Fibroblast of skin of back (primary cell): Measurements from ENCODE around the gene RAB5B. TPM values are rescaled to one million over a fixed set of nuclear protein-coding genes. Genes with fewer than 3 reads are reported as not detected.
A peak's percentile ranks its signal among the peaks of the same experiment; 100 is the strongest.

Source experiments
- DNase-seq: peaks from one replicate; pipeline ENCODE4 v3.0.0-alpha.2; 2013
- polyA plus RNA-seq, 2 experiments: library from polyadenylated mRNA; unstranded; fragments of 120-200 nt; gene quantifications; one replicate each; pipeline ENCODE4 v1.2.1, GENCODE V29; 2013; ENCODE audit not compliant: insufficient read length in 2 of 2

RAB5B gene, protein sequence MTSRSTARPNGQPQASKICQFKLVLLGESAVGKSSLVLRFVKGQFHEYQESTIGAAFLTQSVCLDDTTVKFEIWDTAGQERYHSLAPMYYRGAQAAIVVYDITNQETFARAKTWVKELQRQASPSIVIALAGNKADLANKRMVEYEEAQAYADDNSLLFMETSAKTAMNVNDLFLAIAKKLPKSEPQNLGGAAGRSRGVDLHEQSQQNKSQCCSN
- polyA plus RNA-seq (2013, experiment 1 of 2; ENCODE audit: insufficient read length) = 77.9 TPM
- 88.6 TPM for polyA plus RNA-seq (2013, experiment 2 of 2; ENCODE audit: insufficient read length)

GRCh38 chr12:55973599-55974307, at the start of gene RAB5B:
RAB5B (plus strand) TSS chr12:55974078; CDS start chr12:55986961, 12,883 bp downstream.
- peak; percentile 100 for DNase-seq

- no peak for DNase-seq
Measured at GRCh38 chr12:55925371-55925770, 48.5 kb upstream of the RAB5B start.

- DNase-seq = no peak
Measured at GRCh38 chr12:55925870-55926737, 47.8 kb upstream of the RAB5B start.

DNA sequence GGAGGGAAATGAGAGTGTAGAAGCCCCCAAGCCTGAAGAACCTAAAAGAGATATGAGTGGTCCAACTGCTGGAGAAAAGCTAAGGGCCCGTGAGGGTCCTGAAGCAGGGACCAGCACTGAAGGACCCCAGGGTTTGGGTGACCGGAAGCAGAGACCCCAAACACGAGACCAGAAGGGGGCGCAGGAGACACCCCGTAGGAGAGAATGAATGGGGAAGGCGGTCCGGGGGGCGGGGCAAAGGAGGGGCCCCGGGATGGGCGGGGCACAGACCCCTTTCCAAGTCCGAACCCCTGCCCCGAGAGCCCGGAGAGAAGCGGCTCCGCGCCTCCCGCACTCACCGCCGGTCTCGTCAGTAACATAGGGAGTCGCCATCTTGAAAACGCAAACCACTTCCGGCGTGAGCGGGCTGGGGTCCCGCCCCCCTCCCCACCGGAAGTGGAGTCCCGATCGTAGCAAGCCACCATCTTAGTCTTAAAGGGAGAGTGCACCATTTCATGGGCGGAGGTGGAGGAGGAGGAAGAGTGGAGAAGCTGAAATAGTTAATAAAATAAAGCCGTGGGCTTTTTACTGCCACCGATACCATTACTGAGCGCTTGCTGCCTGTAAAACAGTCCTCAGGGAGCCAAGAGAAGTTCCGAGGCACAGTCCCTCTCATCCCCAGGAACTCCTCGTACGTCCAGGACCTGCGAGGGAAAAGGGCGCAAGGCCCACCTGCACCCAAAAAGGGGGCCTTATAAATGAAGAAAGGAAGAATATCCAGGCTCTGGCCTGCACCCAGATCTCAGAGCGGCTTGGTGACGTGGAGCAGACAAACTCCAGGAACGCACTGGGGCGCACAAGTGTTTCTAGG, 46.9 kb upstream of the RAB5B start:
- peak; percentile 93 for DNase-seq

GRCh38 chr12:55927588-55928502, 46.0 kb upstream of the RAB5B start, which contains the start of gene PYM1:
PYM1 (minus strand) TSS chr12:55927894; CDS start chr12:55927761, 133 bp downstream.
- DNase-seq = peak; percentile 61

DNA sequence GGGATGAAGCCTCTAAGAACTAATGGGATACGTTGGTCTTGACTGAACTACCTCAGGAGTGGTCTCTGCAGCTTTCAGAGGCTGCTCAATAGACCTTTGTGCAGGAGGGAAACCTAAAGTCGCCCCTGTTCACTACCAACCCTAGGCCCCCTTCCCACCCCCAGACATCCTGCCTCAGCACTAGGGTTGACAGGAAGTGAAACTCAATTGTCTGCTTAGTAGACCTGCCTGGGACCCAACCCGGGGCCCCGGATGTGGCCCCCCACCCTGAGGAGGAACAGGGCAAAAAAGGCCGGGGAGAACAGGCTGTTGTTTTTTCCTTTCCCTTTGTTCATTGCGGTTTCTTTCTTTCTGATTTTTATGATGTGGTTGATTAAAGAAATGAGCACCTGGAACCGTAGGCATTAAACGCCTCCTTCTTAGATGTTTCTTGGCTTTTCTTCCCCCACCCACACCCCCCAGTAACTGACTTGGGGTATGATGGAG, 44.5 kb upstream of the RAB5B start:
- no peak for DNase-seq

DNA sequence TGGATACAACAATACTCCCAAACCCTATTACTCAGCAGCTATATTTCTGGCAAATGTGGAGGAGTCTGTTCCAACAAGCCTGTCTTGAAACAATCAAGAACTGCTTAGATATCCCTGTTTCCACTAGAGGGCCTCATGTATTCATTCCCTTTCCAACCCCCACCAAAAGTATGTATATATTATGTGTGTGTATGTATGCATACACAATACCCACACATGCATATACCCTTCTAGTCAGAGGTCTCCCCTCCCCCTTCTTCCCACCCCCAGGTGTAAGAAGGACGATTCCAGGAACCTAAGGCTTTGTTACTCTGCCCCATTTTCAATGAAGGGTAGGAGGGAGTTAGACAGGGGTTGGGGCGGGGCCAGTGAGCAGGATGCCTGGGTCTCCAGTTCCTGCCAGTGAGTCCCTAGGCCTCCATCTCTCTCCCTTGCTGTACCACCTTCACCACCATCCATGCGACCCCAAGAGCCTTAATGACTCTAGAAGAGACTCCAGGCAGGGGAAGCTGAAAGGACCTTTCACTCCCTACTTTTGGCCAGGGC, 43.0 kb upstream of the RAB5B start, which contains the start of gene DGKA:
TSS of gene DGKA (plus strand) at position 392 of the 546 bp plus-strand sequence. CDS start 5,342 bp downstream, outside the sequence.
- peak; percentile 80 for DNase-seq

DNA sequence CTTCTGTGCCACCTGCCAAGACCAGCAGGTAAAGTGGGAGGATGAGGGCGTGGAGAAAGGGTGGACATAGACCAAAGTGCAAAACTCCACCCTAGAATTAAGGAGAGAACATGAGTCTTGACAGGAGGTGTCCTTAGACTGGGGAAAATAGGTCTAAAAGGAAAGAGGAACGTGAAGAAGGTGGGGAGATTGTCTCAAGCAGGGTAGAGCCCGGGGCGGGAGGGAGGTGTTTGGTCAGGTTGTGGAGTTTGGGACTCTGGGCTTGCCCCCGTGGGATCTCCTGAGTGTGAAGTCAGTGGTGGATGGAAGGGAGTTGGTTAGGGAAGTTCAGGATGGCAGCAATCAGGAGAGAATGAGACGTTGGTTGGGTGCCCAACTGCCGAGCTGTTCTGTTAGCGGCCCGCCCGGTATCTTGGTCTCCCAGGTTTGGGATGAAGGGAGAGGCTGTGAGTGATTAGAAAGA, 42.5 kb upstream of the RAB5B start:
- DNase-seq = no peak

DNA sequence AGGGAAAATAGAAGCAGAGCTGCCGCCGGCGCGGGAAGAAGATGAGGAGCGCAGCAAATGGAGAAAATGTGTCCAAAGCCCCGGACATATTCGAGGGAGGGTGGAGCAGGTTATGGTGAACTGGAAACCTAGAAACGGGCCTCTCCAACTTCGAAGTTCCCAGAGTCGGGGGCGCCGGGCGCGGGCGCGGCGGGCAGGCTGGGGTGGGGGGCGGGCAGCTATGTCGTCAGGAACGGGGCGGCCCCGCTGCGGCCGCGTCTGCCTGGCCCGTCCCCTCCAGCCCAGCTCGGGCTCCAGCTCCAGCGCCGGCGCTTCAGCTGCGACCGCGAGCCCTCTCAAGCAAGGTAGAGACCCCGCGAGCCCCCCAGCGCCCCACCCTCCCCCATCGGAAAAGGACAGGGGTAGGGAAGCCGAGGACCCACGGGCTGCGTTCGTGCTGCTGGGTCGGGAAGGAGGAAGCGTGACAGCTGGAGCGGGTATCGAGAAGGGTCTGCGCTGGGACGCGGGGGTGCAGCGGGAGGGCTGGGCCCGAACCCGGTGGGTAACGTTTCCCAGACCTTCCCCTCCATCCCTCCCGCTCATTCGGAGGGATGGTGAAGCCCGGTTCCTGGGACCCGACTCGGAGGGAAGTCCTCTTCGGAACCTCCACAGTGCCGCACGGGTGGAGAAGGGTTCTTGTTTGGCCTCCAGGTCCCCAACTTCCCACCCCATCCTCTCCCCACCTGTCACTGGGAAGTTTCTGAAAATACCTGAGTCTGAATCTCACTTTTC, 41.9 kb upstream of the RAB5B start:
- DNase-seq = peak; percentile 50

DNA sequence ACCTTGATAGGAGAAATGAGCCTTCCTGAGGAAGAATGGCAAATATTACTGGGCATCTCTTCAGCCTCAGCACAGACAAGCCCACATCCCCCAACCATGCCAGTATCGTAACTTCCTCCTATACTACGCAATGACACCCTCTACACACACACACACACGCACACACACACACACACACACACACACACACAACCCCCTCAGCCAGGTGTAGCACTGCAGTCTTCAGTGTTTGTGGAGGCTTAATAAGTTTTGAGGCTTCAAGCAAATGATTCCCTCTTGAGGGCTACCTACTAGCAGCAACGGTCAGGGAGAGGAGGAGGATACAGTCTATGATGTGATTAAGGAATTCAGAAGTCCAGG, 41.3 kb upstream of the RAB5B start:
- DNase-seq = no peak

DNA sequence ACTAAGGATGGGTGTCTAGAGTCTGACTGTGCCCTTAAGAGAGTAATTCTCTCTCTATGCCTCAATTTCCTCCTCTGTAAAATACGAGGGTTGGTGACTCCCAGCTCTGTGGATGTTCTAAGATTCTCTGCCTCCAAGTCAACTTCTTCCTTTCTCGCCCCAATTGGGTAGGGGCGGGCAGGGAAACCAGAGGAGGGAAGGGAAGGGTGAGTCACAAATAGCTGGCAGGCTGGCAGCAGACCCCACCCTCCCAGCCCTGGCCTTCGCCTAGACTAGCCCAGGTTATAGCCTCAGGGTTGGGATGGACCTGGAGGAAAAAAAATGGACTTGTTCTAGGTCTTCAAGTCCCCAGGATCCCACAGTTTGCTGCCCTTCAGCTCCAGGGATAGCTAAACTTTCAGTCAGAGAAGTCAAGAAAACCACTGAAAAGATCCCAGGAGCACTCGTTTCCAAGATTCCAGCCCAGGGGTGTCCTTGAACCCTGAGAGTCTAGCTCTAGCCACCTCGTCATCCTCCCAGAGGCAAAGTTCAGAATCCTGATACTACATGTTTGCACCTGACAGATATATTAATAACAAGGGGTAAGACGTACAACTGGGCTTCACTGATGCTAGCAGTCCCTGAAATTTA, 40.6 kb upstream of the RAB5B start:
- DNase-seq = peak; percentile 73

DNA sequence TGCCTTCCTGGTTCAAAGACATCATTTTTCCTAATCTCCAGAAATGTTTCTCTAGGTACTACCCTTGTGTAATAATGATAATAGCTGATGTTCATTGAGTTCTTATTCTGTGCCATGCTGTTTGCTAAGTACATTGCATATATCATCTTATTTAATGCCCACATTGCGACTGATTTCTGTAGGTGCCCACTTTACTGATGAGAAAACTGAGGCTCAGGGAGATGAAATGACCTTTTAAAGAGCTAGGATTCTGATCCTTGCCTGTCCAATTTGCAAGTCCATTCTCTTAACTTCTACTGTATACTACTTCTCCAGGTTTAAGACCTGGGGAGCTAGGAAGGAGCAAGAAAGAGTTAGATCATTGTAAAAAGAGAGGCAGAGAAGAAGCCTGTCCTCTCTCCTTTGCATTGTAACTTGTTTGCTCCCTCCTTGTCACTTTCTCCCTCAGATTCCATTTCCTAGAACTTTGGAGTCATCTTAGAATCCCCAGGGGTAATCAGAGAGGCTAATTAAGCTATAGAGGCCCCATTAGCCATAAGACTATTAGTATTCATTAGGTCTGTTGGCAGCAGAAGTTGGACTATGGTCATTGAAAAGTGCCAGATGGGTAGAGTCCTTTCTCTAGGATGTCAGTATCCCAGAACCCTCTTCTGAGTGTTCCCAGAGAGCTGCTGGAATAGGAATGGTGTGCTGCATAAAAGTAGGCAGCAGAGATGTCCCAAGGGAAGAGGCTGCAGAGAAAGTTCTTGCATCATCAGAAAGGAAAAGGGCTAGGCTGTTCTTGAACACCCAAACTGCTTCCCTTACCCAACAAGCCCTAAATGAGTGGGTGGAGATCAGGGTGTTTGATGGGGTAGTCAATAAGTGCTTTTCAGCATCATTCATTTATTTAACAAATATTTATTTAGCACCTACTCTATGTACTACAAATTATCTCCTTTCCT, 39.8 kb upstream of the RAB5B start:
- peak; percentile 35 for DNase-seq

DNA sequence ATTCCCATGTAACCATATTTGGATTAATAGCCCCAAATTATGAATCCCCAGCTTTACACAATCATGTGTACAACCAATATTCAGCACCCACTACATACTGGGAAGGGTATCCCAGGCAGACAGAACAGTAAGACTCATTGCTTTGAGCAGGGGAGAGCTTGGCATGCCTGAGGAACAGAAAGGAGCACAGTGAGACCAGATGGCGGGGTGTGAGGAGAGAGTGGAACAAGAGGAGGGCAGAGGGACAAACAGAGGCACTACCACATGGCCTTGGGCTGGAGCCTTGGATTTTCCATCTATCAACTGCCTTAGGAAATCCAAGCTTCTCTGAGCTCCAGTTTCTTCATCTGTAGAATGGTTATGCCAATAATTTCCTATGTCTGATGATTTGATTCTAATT, 39.1 kb upstream of the RAB5B start:
- no peak for DNase-seq

DNA sequence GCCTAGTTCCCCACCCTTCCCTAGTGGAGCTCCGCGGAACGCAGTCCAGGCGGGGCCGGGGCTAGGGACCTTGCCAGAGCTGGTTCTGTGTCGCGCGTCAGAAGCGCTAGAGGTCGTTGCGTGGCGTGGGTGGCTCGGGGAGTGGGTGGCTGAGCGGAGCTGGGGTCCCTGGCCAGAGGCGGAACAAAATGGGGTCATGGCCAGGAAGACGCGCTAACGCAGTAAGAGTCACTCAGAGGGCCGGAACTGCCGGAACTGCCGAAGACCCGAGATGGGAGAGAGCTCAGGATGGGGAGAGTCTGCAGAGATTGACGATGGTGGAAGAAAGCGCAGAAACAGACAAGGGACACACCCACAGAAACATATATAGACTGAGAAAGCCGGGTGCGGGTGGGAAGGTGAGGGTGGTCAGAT, 38.1 kb upstream of the RAB5B start:
- DNase-seq = no peak

- DNase-seq = peak; percentile 27
Measured at GRCh38 chr12:55937981-55938380, 35.9 kb upstream of the RAB5B start.

- DNase-seq = no peak
Measured at GRCh38 chr12:55938826-55939501, 34.9 kb upstream of the RAB5B start.
